Fibroblast of skin of back (primary cell): ENCODE data around the gene PRDM12.
A peak's percentile ranks its signal among the peaks of the same experiment; 100 is the strongest.
"Not testable (repeated sequence)": the region's sequence is repeated elsewhere in the genome, so short reads cannot be mapped to it uniquely, and the experiment has no call there.

ENCODE experiments used
- DNase-seq: peaks from one replicate; pipeline ENCODE4 v3.0.0-alpha.2; 2013

PRDM12 gene

GRCh38 chr9:130665029-130665430, 636 bp downstream of the PRDM12 start:
- DNase-seq = no peak

GRCh38 chr9:130665431-130666392, 1.3 kb downstream of the PRDM12 start:
- DNase-seq = no peak

- DNase-seq = no peak
Measured at GRCh38 chr9:130666393-130667119, 2.2 kb downstream of the PRDM12 start.

- DNase-seq = peak; percentile 40
Measured at GRCh38 chr9:130667120-130667435, 2.7 kb downstream of the PRDM12 start.

- DNase-seq = no peak
Measured at GRCh38 chr9:130668196-130668595, 3.8 kb downstream of the PRDM12 start.

GRCh38 chr9:130668659-130669058, 4.3 kb downstream of the PRDM12 start:
- DNase-seq = no peak

- no peak for DNase-seq
Measured at GRCh38 chr9:130669965-130670364, 5.6 kb downstream of the PRDM12 start.

GRCh38 chr9:130670644-130671043, 6.2 kb downstream of the PRDM12 start:
- peak; percentile 27 for DNase-seq

- no peak for DNase-seq
Measured at GRCh38 chr9:130672466-130672865, 8.1 kb downstream of the PRDM12 start.

GRCh38 chr9:130672933-130673615, 8.7 kb downstream of the PRDM12 start:
- peak; percentile 20 for DNase-seq

GRCh38 chr9:130675396-130675795, 11.0 kb downstream of the PRDM12 start:
- DNase-seq = no peak

GRCh38 chr9:130677252-130677651, 12.9 kb downstream of the PRDM12 start:
- DNase-seq = no peak

GRCh38 chr9:130680836-130681768, 16.7 kb downstream of the PRDM12 start:
- DNase-seq = peak; percentile 83

GRCh38 chr9:130681769-130682420, 17.5 kb downstream of the PRDM12 start:
- no peak for DNase-seq

GRCh38 chr9:130682421-130683121, 18.2 kb downstream of the PRDM12 start:
- DNase-seq = peak; percentile 70

GRCh38 chr9:130685104-130685503, 20.7 kb downstream of the PRDM12 start:
- no peak for DNase-seq

GRCh38 chr9:130685945-130686344, 21.6 kb downstream of the PRDM12 start:
- not testable (repeated sequence) for DNase-seq

GRCh38 chr9:130687615-130688014, 23.2 kb downstream of the PRDM12 start:
- DNase-seq = no peak

- DNase-seq = no peak
Measured at GRCh38 chr9:130688072-130688471, 23.7 kb downstream of the PRDM12 start.

GRCh38 chr9:130689572-130689936, 25.2 kb downstream of the PRDM12 start:
- DNase-seq = no peak
